Middle frontal gyrus (tissue), 1 donor: ENCODE results near the gene SLC25A36.
A peak's percentile ranks its signal among the peaks of the same experiment; 100 is the strongest.
"Not testable (repeated sequence)": the region's sequence is repeated elsewhere in the genome, so short reads cannot be mapped to it uniquely, and the experiment has no call there.

Experiments used
- DNase-seq: peaks from one replicate; pipeline ENCODE4 v3.0.0-alpha.2; 2015; ENCODE audit warnings: low spot score; ENCODE audit errors: extremely low spot score

Gene SLC25A36

DNA sequence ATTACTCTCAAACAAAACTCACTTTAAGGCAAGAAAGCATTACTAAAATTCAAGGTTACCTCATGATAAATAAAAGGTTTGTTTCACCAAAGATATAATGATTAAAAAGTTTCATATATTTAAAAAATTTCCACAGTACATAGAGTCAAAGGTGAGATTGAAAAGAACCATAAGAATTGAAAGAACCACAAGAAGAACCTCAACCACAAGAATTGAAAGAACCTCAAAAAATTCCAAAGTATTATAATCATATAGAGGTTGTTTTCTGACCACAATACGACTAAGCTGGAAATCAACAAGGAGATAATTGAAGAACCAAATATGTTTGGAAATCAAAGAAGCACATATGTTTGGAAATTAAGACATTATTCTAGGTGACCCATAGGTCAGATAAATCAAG, 52.7 kb downstream of the SLC25A36 start:
- DNase-seq: no peak

DNA sequence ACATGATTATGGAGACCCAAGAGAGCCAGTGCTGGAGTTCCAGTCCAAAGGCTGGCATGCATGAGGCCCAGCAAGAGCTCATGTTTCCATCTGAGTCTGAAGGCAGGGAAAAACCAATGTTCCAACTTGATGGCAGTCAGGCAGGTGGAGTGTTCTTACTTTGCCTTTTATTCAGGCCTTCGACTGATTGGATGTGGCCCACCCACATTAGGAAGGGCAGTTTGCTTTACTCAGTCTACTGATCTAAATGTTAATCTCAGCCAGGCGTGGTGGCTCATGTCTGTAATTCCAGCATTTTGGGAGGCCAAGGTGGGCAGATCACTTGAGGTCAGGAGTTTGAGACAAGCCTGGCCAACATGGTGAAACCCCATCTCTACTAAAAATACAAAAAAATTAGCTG, 53.2 kb downstream of the SLC25A36 start:
- DNase-seq: not testable (repeated sequence)

DNA sequence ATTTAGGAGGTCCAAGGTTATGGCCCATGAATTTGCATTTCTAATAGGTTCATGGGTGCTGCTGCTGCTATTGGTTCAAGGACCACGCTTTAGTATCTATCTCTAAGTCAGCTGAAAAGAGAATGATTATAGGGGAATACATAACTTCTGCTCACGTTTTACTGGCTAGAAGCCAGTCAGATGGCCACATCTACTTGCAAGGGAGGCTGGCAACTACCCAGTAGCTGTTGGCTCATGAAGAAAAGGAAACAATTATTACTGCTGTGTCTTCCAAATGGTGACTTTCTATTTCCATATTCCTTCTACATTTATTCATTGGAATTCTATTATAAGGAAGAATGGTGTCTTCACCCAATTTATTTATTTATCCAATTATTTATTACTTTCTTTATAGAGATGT, 54.2 kb downstream of the SLC25A36 start:
- no peak for DNase-seq

DNA sequence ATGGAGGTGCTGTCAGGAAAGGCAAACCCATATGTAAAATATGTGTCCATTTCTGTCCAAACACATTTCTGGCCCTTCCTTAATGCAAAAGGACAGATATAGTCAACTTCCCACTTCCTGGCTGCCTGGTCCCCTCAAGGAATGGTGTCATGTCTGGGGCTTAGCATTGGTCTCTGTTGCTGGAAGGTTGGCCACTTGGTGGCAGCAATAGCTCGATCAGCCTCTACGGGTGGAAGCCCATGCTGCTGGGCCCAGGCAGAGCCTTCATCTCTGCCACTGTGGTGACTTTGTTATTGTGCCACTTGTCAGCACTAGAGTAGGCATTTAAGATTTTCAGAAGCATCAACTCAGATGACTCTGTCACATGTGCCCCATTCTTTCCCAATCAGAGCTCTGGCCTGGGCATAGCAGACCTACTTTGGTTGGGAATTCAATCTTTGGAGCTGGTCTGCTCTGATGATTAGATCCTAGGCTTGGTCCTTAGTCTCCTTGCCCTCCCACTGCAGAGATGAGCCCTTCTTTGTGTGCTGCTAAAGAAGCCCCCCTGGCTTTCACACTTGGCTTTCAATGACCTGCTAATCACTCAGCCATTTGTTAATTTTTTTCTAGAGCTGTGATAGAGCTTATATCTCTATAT, 58.5 kb downstream of the SLC25A36 start:
- DNase-seq: peak; percentile 45

DNA sequence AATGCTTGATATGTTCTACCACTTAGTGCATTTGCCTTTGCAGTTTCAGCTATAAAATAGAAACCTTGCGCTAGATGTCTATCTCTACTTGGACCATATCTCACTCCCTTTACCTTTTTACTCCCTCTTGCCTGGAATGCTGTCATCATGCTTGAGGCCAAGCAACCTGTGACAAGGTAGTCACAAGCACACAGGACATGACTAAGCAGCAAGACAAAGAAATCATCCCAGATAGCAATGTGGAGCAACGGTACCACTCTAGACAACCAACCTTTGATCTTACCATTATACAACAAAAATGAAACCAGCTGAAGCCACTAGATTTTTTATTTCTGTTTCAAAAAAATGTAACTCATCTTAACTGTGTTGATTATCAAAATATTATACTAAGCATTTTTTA, 59.0 kb downstream of the SLC25A36 start:
- DNase-seq: no peak

DNA sequence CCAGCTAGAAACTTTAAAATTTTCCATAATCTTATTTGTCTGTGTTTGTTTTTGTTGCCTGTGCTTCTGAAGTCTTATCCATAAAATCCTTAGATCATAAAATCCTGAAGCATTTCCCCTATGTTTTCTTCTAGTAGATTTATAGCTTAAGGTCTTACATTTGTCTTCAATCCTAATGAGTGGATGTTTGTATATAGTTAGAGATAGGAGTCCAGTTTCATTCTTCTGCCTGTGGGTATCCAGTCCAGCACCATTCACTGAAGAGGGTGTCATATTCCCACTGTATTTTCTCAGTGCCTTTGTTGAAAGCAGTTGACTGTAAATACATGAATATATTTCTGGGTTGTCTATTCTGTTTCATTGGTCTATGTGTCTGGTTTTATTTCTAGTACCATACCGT, 64.7 kb downstream of the SLC25A36 start:
- no peak for DNase-seq

DNA sequence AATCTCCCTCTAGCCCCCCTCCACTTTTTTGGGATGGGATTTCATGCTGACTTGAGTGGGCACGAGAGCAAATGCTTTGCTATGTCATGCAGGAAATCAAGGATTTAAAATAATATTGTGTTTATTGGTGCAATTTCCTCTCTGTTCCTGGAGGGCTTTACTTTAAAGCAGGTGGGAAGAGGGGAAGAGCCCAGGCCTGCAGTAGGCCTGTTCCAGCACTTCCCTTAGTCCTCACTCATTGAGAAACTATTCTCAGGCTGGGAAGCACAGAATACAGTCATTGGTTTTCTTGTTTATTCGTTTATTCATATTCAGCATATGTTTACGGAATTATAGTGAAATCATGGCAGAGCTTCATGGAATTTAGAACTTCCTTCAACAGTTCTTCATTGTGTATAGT, 67.9 kb downstream of the SLC25A36 start:
- DNase-seq: no peak

DNA sequence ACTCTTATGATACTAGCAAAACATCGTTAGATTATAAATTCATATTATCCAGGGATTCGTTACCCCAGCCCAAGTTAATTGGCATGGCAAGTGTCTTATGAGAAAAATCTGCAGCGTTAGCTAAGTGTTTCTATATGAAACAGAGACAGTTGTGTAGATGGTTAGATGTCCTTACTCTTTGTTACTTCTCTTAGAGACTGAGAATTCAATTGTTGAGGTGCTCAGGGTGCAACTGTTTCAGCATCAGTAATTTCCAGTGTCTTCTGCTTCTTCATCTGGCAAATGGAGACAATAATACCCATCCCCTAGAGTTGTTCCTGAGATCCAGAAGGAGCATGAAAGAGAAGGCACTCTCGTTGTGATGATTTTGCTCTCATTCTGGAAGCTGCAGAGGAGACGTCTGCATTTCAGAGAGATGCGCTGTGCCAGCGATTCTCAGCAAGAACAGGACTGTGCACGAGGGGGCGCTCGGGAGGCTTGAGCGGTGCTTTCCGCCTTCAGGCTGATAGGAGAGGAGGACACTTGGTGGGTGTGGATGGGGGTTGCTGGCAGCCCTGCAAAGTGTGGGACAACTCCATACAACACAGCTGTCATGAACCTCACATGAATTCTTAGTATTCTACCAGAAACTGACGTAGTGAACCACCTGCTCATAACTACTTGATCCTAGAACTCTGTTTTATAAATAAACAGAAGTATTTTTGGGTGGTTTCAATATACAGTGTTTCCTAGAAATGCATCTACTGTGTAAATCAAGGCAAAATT, 69.8 kb downstream of the SLC25A36 start:
- peak; percentile 74 for DNase-seq

DNA sequence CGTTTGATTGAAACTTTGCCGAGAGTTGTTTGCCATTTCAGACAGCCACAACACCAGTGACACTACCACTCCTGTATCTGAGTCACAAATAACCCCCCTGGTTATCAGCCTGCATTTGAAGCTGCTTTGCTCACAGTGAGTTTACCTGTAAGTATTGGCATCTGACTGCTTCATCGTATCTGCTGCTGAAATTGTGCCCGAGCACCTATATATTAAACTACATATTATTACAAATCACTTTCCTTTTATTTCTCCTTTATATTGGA, 70.3 kb downstream of the SLC25A36 start:
- no peak for DNase-seq

DNA sequence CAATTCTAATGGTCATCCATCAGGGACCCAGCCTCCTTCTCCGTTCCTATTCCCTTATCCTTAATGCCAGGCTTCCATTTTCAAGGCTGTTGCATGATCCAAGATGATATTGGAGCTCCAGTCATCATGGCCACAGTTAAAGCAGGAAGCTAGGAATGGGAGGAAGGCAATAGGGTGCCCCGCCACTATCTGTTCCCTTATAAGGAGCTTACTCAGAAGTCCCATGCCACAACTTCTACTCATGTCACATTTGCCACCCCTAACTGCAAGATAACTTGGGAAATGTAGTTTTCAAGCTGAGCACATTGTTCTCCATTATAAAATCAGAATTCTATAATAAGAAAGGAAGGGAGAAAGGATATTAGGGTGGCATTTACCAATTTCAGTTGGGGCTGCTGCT, 70.9 kb downstream of the SLC25A36 start:
- DNase-seq: no peak

DNA sequence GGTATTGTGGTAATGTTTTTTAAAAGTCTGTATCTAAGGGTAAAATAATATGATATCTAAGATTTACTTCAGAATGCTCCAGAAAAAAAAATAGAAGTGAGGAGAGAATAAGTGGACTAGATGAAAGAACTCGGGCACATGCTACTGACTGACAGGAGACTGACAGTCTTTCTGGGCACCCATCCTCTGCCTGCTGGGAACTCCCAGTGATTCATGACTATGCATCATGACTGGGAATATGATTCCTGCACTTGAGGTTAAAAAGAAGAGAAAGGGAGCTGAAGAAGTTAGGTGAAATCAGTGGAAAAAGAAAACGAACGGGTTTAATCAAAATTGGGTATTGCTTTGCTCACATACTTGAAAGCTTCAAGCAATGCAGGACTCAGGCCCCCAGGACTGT, 73.8 kb downstream of the SLC25A36 start:
- no peak for DNase-seq

DNA sequence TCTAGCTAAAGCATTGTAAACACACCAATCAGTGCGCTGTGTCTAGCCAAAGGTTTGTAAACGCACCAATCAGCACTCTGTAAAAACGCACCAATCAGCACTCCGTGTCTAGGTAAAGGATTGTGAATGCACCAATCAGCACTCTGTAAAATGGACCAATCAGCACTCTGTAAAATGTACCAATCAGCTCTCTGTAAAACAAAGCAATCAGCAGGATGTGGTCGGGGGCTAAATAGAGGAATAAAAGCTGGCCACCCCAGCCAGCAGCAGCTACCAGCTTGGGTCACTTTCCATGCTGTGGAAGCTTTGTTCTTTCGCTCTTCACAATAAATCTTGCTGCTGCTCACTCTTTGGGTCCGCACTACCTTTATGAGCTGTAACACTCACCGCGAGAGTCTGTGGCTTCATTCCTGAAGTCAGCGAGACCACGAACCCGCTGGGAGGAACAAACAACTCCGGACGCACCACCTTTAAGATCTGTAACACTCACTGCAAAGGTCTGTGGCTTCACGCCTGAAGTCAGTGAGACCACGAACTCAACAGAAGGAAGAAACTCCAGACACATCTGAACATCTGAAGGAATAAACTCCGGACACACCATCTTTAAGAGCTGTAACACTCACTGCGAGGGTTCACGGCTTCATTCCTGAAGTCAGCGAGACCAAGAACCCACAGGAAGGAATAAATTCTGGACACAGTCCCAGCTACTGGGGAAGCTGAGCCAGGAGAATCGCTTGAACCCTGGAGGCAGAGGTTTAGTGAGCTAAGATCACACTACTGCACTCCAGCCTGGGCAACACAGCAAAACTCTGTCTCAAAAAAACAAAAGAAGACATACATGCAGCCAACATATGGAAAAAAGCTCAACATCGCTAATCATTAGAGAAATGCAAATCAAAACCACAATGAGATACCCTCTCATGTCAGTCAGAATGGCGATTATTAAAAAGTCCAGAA, 76.0 kb downstream of the SLC25A36 start:
- DNase-seq: not testable (repeated sequence)

DNA sequence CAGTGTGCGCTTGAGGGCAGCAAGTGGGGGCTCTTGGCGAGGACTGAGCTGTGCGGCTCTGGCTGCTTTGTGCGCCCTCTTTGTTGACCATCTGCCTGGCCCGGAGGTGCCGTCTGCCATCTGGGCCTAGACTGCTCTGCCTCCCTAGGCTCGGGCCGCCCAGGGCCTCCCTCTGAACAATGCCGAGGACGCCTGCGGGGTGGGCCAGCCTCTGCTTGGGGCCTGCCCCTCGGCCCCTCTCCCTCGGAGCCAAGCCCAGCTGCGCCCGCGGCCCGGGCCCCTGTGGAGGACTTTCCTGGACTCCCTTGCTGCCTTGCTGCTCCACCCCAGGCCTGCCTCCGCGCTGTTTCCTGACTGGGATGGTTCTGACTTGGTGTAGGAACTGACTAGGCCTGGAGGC, 77.6 kb downstream of the SLC25A36 start:
- DNase-seq: no peak

DNA sequence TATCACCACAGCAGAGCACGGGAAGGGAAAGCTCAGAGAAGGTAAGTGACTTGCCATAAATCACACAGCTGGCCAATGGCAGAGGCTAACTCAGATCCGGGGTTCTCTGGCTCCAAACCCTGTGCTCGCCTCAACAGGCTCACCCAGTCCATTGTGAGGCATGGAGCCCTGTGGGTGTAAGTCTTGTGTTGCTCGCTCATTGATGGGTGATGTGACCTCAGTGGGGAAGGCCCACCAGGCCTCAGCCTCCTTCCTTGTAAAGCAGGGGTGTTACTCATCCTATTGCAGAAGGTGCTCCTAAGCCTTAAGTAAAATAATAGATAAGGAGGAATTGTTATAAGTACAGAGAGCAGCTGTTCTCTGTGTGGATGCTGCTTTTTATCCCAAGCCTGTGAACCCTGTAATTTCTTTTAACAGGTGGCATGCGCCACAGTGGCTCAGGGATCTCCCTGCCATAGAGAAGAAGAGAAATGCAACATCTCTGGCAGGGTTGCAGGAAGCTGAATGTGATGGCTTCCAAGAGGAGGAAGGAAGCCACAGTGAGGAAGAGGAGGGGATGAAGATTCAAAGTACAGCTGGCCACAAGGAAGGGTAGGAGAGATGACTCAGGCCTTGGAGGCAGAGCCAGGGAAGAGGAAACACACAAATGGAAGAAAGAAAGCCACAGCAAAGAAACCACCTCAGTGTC, 78.7 kb downstream of the SLC25A36 start:
- DNase-seq: no peak

DNA sequence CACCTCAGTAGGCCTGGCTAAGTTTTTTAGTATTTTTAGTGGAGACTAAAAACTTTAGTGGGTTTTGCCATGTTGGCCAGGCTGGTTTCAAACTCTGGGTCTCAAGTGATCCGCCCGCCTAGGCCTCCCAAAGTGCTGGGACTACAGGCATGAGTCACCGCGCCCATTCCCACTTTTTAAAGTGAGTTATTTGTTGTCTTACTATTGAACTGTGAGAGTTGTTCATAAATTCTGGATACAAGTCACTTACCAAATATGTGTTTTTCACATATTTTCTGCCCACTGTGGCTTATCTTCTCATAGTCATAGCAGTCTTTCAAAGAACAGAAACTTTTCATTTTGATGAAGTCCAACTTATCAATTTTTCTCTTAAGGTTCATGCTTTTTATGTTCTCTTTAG, 79.6 kb downstream of the SLC25A36 start:
- no peak for DNase-seq
